Right lung (tissue), 5 donors: ENCODE data around the gene FBXO45. TPM values are rescaled to one million over a fixed set of nuclear protein-coding genes. Genes with fewer than 3 reads are reported as not detected.

Source experiments
- polyA plus RNA-seq, 5 donors: library from polyadenylated mRNA; unstranded; fragments of 120-200 nt; gene quantifications; one replicate each; pipeline versions ENCODE4 v1.2.1 to v1.2.3, GENCODE V29; 2013; ENCODE audit warnings: inconsistent platforms in 1 of 5, low replicate concordance in 1 of 5; ENCODE audit not compliant: insufficient read length in 5 of 5, insufficient read depth in 1 of 5

Gene FBXO45
- polyA plus RNA-seq, 5 donors: 13.3 to 18.5 (median 14.5) TPM

Other genes with a start within 250 kb of the FBXO45 start
- gene TM4SF19, start 230.3 kb upstream of the FBXO45 start, polyA plus RNA-seq: under 1 TPM; 0.28 to 0.39 (median 0.35) TPM
- gene UBXN7, start 136.2 kb upstream of the FBXO45 start, polyA plus RNA-seq: 10 to 100 TPM; 21.8 to 44.1 (median 37.7) TPM
- 10 to 100 TPM; 14.1 to 17.9 (median 16.8) TPM for gene RNF168, start 64.9 kb upstream of the FBXO45 start, polyA plus RNA-seq
- gene SMCO1, start 53.3 kb upstream of the FBXO45 start, polyA plus RNA-seq: under 1 TPM in 3 of 5 donors, not detected in 2; 0.06 to 0.17 (median 0.09) TPM
- gene WDR53, start 106 bp upstream of the FBXO45 start, polyA plus RNA-seq: 10 to 100 TPM; 14.6 to 19.6 (median 16.6) TPM
- gene NRROS, start 71.0 kb downstream of the FBXO45 start, polyA plus RNA-seq: 10 to 100 TPM in 1 of 5 donors, 1 to 10 TPM in 4; 5.3 to 10.4 (median 6.1) TPM
- 1 to 10 TPM; 3.0 to 5.8 (median 4.0) TPM for gene CEP19, start 143.6 kb downstream of the FBXO45 start, polyA plus RNA-seq
- 10 to 100 TPM; 21.5 to 29.1 (median 25.8) TPM for gene PIGX, start 143.7 kb downstream of the FBXO45 start, polyA plus RNA-seq
- 10 to 100 TPM; 46.7 to 71.8 (median 64.5) TPM for gene PAK2, start 171.2 kb downstream of the FBXO45 start, polyA plus RNA-seq